HG02970 (cell line): ENCODE measurements around the gene FMN2.

ENCODE experiments used
- ATAC-seq: cut with Tn5 transposase; IDR thresholded peaks from one replicate; pipeline ENCODE4 v1.9.1; 2021; ENCODE audit warnings: mild to moderate bottlenecking, moderate library complexity, moderate number of reproducible peaks; ENCODE audit not compliant: unreplicated experiment, low FRiP score

Gene FMN2

GRCh38 chr1:240091614-240092300, at the start of gene FMN2:
TSS of gene FMN2 (plus strand) at chr1:240091883. CDS start at chr1:240092110, 227 bp downstream.
- no peak for ATAC-seq

DNA sequence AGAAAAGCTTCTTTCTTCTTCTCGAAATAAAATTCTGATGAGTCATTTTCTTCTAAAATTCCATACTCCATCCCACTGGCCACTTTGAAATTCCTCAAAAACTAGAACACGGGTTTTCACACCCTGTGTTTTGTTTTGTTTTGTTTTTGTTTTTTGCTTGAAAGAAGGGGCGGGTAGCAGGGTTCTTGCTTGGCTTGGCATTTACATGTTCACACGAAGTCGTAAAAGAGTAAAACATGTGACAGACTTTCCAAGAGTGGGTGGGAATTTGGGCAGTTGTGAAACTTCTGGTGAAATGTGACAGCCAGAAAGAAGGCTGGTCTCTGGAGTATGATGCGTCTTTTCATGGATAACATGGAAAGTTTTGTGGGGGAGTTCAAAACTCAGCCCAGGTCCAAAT, 47.1 kb upstream of the FMN2 start:
- no peak for ATAC-seq

- ATAC-seq: no peak
Measured at GRCh38 chr1:240046000-240046399, 45.7 kb upstream of the FMN2 start.

GRCh38 chr1:240054109-240054701, 37.5 kb upstream of the FMN2 start:
- no peak for ATAC-seq

- ATAC-seq: no peak
Measured at GRCh38 chr1:240055936-240056335, 35.7 kb upstream of the FMN2 start.

- ATAC-seq: no peak
Measured at GRCh38 chr1:240056350-240056749, 35.3 kb upstream of the FMN2 start.

GRCh38 chr1:240058049-240058448, 33.6 kb upstream of the FMN2 start:
- no peak for ATAC-seq

DNA sequence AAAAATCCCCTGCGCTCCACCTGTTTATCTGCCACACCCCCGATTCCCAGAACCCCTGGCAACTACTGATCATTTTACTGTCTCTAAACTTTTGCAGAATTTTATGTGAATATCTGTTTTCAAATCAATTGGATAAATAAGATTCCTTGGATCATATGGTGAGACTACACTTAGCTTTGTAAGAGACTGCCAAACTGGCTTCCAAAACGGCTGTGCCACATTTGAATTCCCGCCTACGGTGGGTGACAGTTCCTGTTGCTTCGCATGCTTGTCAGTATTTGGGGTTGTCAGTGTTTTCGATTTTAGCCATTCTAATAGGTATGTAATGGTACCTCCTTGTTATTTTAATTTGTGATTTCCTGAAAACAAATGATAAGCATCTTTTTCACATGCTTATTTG, 22.7 kb upstream of the FMN2 start:
- no peak for ATAC-seq

DNA sequence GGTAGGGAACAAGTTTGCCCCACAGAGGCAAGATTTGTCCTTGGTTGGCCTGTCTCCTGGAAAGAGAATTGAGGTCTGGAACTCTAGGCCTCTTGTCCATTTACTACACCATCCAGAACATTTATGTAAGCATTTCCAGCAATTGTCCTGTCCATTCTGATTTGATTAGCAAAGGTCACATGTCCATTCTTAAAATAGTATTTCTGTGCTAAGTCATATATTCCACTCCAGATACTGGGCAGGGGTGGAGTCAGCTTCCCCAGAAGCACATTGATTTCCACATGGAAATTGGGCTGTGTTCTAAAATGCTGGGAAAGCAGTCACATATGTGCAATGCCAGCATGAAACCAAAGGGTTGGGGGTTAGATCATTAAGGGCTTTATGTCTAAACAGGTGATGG, 21.5 kb upstream of the FMN2 start:
- no peak for ATAC-seq

DNA sequence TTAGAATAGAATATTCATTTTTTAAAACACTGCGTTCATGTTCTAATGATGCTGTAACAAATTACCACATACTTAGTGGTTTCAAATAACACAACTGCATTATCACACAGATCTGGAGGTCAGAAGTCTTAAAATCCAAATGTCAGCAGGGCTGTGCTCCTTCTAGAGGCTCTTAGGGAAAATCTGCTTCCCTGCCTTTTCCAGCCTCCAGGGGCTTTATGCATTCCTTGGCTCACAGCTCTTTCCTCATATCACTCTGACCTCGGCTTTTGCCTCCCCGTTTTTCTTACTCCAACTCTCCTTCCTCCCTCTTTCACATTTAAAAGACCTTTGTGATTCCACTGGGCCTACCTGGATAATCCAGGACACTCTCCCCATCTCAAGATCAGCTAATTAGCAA, 18.6 kb upstream of the FMN2 start:
- no peak for ATAC-seq

- ATAC-seq: no peak
Measured at GRCh38 chr1:240074422-240074821, 17.3 kb upstream of the FMN2 start.

DNA sequence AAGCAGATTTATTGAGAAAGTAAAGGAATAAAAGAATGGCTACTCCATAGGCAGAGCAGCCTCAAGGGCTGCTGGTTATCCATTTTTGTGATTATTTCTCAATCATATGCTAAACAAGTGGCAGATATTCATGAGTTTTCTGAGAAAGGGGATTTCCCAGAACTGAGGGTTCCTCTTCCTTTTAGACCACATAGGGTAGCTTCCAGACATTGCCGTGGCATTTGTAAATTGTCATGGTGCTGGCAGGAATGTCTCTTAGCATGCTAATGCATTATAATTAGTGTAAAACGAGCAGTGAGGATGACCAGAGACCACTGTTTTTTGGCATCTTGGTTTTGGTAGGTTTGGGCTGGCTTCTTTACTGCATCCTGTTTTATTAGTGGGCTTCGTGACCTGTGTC, 16.8 kb upstream of the FMN2 start:
- no peak for ATAC-seq

DNA sequence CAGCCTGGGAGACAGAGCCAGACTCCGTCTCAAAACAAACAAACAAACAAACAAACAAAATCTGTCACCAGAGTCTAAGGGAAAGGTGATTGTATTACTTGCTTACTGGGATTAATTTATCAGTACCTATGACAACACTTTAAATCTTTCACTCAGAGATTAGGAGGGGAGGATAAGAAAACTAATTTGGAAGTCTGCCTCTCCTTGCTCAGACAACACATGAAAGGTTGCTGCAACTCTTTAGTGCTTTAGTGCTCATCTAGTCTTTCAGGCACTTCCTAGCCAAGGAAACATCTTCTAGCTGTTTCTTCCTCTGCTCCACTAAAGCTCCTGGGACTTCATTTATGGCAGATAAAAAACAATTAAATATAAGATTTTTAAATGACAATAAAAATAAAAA, 7.3 kb upstream of the FMN2 start:
- no peak for ATAC-seq

- no peak for ATAC-seq
Measured at GRCh38 chr1:240084749-240085148, 6.9 kb upstream of the FMN2 start.

GRCh38 chr1:240086726-240087125, 5.0 kb upstream of the FMN2 start:
- no peak for ATAC-seq

- ATAC-seq: no peak
Measured at GRCh38 chr1:240090014-240090413, 1.7 kb upstream of the FMN2 start.

GRCh38 chr1:240090957-240091600, 604 bp upstream of the FMN2 start:
- ATAC-seq: no peak

- no peak for ATAC-seq
Measured at GRCh38 chr1:240092301-240093119, 827 bp downstream of the FMN2 start.

- ATAC-seq: no peak
Measured at GRCh38 chr1:240093120-240093961, 1.7 kb downstream of the FMN2 start.

GRCh38 chr1:240094041-240094722, 2.5 kb downstream of the FMN2 start:
- ATAC-seq: no peak
